OCI-LY1 (cell line): ENCODE measurements around the gene GPHA2.

ENCODE experiments used
- H2AFZ ChIP-seq: fragments of 200-600 bp; sonication (generic), shearing (Covaris generic); 2 replicates; pipeline ENCODE4 v1.6.0; 2014; ENCODE audit warnings: antibody characterized with exemption, mild to moderate bottlenecking, low read length
- H3F3A ChIP-seq: fragments of 200-600 bp; sonication (generic), shearing (Covaris generic); 2 replicates; pipeline ENCODE4 v1.6.0; 2014; ENCODE audit warnings: mild to moderate bottlenecking, antibody characterized with exemption, low read length, moderate library complexity; ENCODE audit not compliant: insufficient read depth
- H3K27ac ChIP-seq: fragments of 200-600 bp; sonication (generic); 2 replicates; pipeline ENCODE4 v1.5.1; 2014; ENCODE audit warnings: low read length, mixed run types, mild to moderate bottlenecking, low read depth; ENCODE audit not compliant: poor library complexity, severe bottlenecking
- H3K27me3 ChIP-seq: fragments of 200-600 bp; sonication (generic); 2 replicates; pipeline ENCODE4 v1.6.0; 2014; ENCODE audit warnings: antibody characterized with exemption, mild to moderate bottlenecking, low read length, moderate library complexity; ENCODE audit not compliant: insufficient read depth
- H3K36me3 ChIP-seq: fragments of 200-600 bp; sonication (generic); 2 replicates; pipeline ENCODE4 v1.6.1; 2014; ENCODE audit warnings: mild to moderate bottlenecking, antibody characterized with exemption, low read length, moderate library complexity, mixed read lengths; ENCODE audit not compliant: insufficient read depth
- H3K4me1 ChIP-seq: fragments of 200-600 bp; sonication (generic); 2 replicates; pipeline ENCODE4 v1.5.1; 2014; ENCODE audit warnings: mild to moderate bottlenecking, low read length, moderate library complexity; ENCODE audit not compliant: insufficient read depth, severe bottlenecking
- H3K4me2 ChIP-seq: fragments of 200-600 bp; sonication (generic), shearing (Covaris generic); 2 replicates; pipeline ENCODE4 v1.6.1; 2014; ENCODE audit warnings: low read length
- H3K4me3 ChIP-seq: fragments of 200-600 bp; sonication (generic); 2 replicates; pipeline ENCODE4 v1.5.1; 2014; ENCODE audit warnings: low read length, low read depth, mild to moderate bottlenecking, mixed read lengths; ENCODE audit not compliant: poor library complexity, severe bottlenecking
- H3K79me2 ChIP-seq: fragments of 200-600 bp; shearing (Covaris generic); 2 replicates; pipeline ENCODE4 v1.6.1; 2016; ENCODE audit warnings: mixed run types, low read length, mixed read lengths; ENCODE audit not compliant: insufficient read depth
- H3K9ac ChIP-seq: fragments of 200-600 bp; sonication (generic), shearing (Covaris generic); 2 replicates; pipeline ENCODE4 v1.6.1; 2014; ENCODE audit warnings: mild to moderate bottlenecking, low read length, mixed read lengths
- H3K9me2 ChIP-seq: fragments of 200-600 bp; sonication (generic), shearing (Covaris generic); 2 replicates; pipeline ENCODE4 v1.6.1; 2014; ENCODE audit warnings: low read depth, mild to moderate bottlenecking, low read length, mixed read lengths
- H3K9me3 ChIP-seq: fragments of 200-600 bp; shearing (Covaris generic); 2 replicates; pipeline ENCODE4 v1.6.1; 2014; ENCODE audit warnings: low read length, mixed read lengths
- H4K20me1 ChIP-seq: fragments of 200-600 bp; sonication (generic), shearing (Covaris generic); 2 replicates; pipeline ENCODE4 v1.6.0; 2016; ENCODE audit warnings: mild to moderate bottlenecking, low read length; ENCODE audit not compliant: insufficient read depth
- CTCF ChIP-seq: fragments of 200-600 bp; sonication (generic), shearing (Covaris generic); IDR thresholded peaks from 2 replicates; pipeline ENCODE4 v1.5.1; 2017; ENCODE audit warnings: mild to moderate bottlenecking, antibody characterized with exemption, low read length, moderate library complexity, mixed read lengths
- EZH2 ChIP-seq: fragments of 200-600 bp; sonication (generic), shearing (Covaris generic); IDR thresholded peaks from 2 replicates; pipeline ENCODE4 v1.8.0; 2017; ENCODE audit warnings: borderline replicate concordance, mixed run types, mild to moderate bottlenecking, antibody characterized with exemption, low read length, moderate library complexity, mixed read lengths

GPHA2 gene

GRCh38 chr11:64930340-64930739 is 5.4 kb downstream of the GPHA2 start:
- Histone ChIP-seq H3K79me2 (no peaks in the 10 kb centered on the region), H3K27ac (no peak overlapping the region), H2AFZ (no peak overlapping the region), H3K9me3 (no peaks in the 10 kb centered on the region), H3K27me3 (no peaks in the 10 kb centered on the region), H3K9ac (no peak overlapping the region), H3K4me3 (no peak overlapping the region), H3K9me2 (no peaks in the 10 kb centered on the region), H3K36me3 (peaks cover 33% of the 10 kb centered on the region), H4K20me1 (no peaks in the 10 kb centered on the region), H3K4me2 (no peak overlapping the region), H3K4me1 (peaks cover 9% of the 10 kb centered on the region), H3F3A (no peaks in the 10 kb centered on the region)
- TF ChIP-seq CTCF: no peak
- TF ChIP-seq EZH2: no peak

GRCh38 chr11:64929625-64930024 is 6.1 kb downstream of the GPHA2 start:
- Histone ChIP-seq H3K79me2 (no peaks in the 10 kb centered on the region), H3K4me3 (no peak overlapping the region), H4K20me1 (no peaks in the 10 kb centered on the region), H2AFZ (no peak overlapping the region), H3K4me2 (no peak overlapping the region), H3K4me1 (peaks cover 14% of the 10 kb centered on the region), H3K9ac (no peak overlapping the region), H3K9me3 (no peaks in the 10 kb centered on the region), H3F3A (no peaks in the 10 kb centered on the region), H3K36me3 (peaks cover 33% of the 10 kb centered on the region), H3K9me2 (no peaks in the 10 kb centered on the region), H3K27ac (no peak overlapping the region), H3K27me3 (no peaks in the 10 kb centered on the region)
- no peak for TF ChIP-seq EZH2
- no peak for TF ChIP-seq CTCF

GRCh38 chr11:64928957-64929356 is 6.7 kb downstream of the GPHA2 start:
- no peak overlapping the region for H3K9ac ChIP-seq
- no peaks in the 10 kb centered on the region for H3K27me3 ChIP-seq
- no peaks in the 10 kb centered on the region for H3K9me2 ChIP-seq
- TF ChIP-seq EZH2 (no peak), CTCF (no peak)
- H3K79me2 ChIP-seq: no peaks in the 10 kb centered on the region
- H3K4me1 ChIP-seq: peaks cover 19% of the 10 kb centered on the region
- H3F3A ChIP-seq: no peaks in the 10 kb centered on the region
- no peak overlapping the region for H2AFZ ChIP-seq
- H3K27ac ChIP-seq: no peak overlapping the region
- H3K4me2 ChIP-seq: no peak overlapping the region
- H3K4me3 ChIP-seq: no peak overlapping the region
- H3K36me3 ChIP-seq: peaks cover 33% of the 10 kb centered on the region
- H4K20me1 ChIP-seq: no peaks in the 10 kb centered on the region
- H3K9me3 ChIP-seq: no peaks in the 10 kb centered on the region
